Motor neuron (in vitro differentiated cells): ENCODE data around the gene LGALS9C. TPM values are rescaled to one million over a fixed set of nuclear protein-coding genes. Genes with fewer than 3 reads are reported as not detected.
"Not testable (repeated sequence)": the region's sequence is repeated elsewhere in the genome, so short reads cannot be mapped to it uniquely, and the experiment has no call there.

Experiments
- ATAC-seq, 8 experiments: fragments of 200-7000 bp; cut with Tn5 transposase; replicated peaks in 6 of 8; 2 replicates each; pipeline ENCODE4 v1.8.0; 2021; ENCODE audit warnings: mild to moderate bottlenecking in 8 of 8, moderate library complexity in 8 of 8
- H3K27ac ChIP-seq, 2 donors: fragments of 250-450 bp; sonication (Bioruptor Pico); 2 replicates each; pipeline ENCODE4 v1.9.0; 2021; ENCODE audit warnings: antibody characterized with exemption in 2 of 2, mild to moderate bottlenecking in 2 of 2, moderate library complexity in 1 of 2
- H3K4me1 ChIP-seq, 2 donors: fragments of 250-450 bp; sonication (Bioruptor Pico); replicated peaks in 1 of 2; 2 replicates each; pipeline ENCODE4 v1.6.1; 2021; ENCODE audit warnings: antibody characterized with exemption in 2 of 2, mild to moderate bottlenecking in 2 of 2, moderate library complexity in 1 of 2
- H3K4me3 ChIP-seq, 5 donors: fragments of 250-450 bp; sonication (Bioruptor Pico); 2 replicates each; pipeline ENCODE4 v1.9.0; 2021; ENCODE audit warnings: antibody characterized with exemption in 5 of 5, mild to moderate bottlenecking in 5 of 5, moderate library complexity in 4 of 5
- WGBS, 10 experiments: fragments of 450-650 bp; shearing (Covaris generic); methylation state at CpG; one replicate each; pipeline ENCODE4 v1.0.0; 2022; 5-methylcytosine and 5-hydroxymethylcytosine counted together
- in situ Hi-C, 9 experiments: fragments of 400-800 bp; cut with MboI; loops; one replicate each; pipeline ENCODE4 v1.15.0; 2021; ENCODE audit warnings: low sequenced_read_pairs in 9 of 9, low pct_unique_long_range_greater_than_20kb in 2 of 9; ENCODE audit not compliant: unreplicated experiment in 9 of 9
- total RNA-seq, 8 experiments: library from RNA; unstranded; fragments of 300-600 nt; gene quantifications; 2 replicates each; pipeline versions ENCODE4 v1.2.3 to v1.2.4, GENCODE V29; 2022

LGALS9C gene
- under 1 TPM in 6 of 8 experiments, not detected in 2; 0.14 to 0.92 (median 0.47) TPM for total RNA-seq

DNA sequence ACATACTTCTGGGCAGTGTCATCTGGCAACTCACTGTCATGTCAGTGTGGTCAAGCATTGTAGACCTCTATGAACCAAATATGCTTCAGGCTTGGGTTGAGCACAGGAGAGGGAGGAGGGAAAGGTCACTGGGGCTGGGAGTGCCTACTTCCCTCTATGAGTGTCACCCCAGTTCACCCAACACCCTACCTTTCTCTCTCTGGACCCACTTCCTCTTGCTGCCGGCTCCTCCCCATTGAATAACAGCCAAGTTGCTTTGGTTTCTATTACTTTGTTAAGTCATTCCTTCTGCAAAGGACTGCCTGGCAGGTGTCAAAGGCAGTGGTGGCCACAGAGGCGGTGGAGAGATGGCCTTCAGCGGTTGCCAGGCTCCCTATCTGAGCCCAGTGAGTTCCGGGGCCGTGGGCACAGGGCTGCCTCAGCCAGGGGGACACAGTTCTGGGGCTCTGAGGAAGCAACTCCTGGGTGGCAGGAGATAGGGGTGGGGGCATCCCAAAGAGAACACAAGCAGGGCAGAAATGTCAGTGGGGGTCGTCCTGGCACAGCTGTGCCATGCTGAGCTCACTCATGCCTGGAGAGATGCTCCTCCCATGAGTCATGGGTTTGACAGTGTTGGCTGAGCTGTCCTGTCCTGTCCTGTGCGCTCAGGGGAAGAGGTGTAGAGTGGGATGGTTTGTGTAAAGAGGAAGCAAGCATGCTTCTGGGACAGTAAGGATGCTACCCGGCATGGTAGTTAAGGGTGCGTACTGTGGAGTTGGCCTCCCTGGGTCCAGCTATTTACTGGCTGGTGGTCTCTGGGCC, at the start of gene LGALS9C:
Gene LGALS9C, plus strand, starts transcription at position 282 of the 801 bp plus-strand sequence. Its CDS starts 66 bp downstream, at position 348.
- H3K4me3 ChIP-seq, H3K27ac ChIP-seq, in situ Hi-C loops, H3K4me1 ChIP-seq: not testable (repeated sequence)
- ATAC-seq: peak in 3 of 8 experiments; percentile 24 to 69 (median 36)
- WGBS, 10 experiments: no CpG with 5 or more reads among the region's 9 CpGs

DNA sequence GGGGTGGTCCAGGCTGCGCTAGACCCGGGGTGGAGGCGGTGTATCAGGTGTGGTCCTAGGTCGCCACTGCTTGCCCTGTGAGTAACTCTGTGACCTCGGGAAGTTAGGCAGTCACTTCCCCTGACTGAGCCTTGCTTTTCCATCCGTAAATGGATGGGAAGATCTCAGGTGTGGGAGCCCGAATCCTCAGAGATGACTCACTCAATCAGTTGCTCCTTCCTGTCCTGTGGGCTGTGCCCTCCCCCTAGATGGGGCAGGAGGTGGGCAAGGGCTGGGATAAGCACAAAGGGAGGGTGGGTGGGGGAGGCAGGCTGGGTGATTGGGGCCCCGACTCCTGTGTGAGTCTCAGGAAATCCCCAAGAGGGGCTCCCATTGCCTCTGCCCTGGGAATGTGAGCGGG, 44.4 kb upstream of the LGALS9C start:
- WGBS, 10 experiments: no CpG with 5 or more reads among the region's 9 CpGs
- H3K4me1 ChIP-seq, H3K4me3 ChIP-seq, ATAC-seq, in situ Hi-C loops, H3K27ac ChIP-seq: not testable (repeated sequence)

DNA sequence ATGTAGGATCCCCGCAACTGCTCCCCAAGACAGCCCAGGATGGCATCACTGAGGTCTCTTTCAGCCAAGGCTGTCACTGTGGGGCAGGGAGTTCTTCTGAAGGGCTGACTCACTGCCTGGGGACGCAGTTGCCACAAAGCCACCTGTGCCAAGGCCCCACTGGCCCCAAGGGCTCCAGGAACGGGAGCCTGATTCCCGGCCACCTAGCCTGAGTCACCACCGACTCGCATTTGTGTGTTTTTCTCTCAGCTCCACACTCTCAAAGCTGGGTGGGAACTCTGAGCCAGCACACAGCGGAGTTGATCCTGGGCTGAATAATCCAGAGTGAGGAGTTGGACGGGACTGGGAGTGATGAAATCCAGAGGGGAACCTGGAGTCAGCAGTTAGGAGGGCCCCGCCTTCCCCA, 37.1 kb upstream of the LGALS9C start:
- H3K27ac ChIP-seq, H3K4me3 ChIP-seq, H3K4me1 ChIP-seq, in situ Hi-C loops: not testable (repeated sequence)
- WGBS, 10 experiments: no CpG with 5 or more reads among the region's 9 CpGs
- ATAC-seq: peak in 4 of 8 experiments; percentile 12 to 53 (median 32)

DNA sequence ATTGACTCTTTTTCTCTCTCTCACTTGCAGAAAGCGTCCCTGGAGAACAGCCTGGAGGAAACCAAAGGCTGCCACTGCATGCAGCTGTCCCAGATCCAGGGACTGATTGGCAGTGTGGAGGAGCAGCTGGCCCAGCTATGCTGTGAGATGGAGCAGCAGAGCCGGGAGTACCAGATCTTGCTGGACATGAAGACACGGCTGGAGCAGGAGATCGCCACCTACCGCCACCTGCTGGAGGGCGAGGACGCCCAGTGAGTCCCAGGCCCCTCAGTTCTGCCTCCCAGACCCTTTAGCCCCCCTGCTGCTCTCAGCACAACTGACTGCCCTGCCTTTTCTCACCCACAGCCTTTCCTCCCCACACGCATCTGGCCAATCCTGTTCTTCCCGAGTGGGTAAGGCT, 34.5 kb upstream of the LGALS9C start:
- ATAC-seq: peak in 7 of 8 experiments; percentile 58 to 97 (median 80)
- no CpG with 5 or more reads among the region's 9 CpGs for WGBS, 10 experiments
- H3K27ac ChIP-seq, H3K4me3 ChIP-seq, in situ Hi-C loops, H3K4me1 ChIP-seq: not testable (repeated sequence)

DNA sequence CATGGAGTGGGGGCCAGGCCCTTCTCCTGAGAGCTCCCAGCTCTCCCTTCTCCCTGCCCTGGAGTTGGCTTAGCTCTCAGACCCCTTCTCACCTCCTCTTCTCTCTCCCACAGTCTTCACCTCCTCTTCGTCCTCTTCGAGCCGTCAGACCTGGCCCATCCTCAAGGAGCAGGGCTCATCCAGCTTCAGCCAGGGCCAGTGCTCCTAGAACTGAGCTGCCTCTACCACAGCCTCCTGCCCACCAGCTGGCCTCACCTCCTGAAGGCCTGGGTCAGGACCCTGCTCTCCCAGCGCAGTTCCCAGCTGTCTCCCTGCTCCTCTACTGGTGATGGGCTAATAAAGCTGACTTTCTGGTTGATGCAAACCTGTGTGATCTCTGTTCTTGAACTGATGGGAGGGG, 34.1 kb upstream of the LGALS9C start:
- H3K4me1 ChIP-seq, H3K27ac ChIP-seq, H3K4me3 ChIP-seq, in situ Hi-C loops: not testable (repeated sequence)
- peak in 4 of 8 experiments; percentile 10 to 30 (median 20) for ATAC-seq
- no CpG with 5 or more reads among the region's 4 CpGs for WGBS, 10 experiments

DNA sequence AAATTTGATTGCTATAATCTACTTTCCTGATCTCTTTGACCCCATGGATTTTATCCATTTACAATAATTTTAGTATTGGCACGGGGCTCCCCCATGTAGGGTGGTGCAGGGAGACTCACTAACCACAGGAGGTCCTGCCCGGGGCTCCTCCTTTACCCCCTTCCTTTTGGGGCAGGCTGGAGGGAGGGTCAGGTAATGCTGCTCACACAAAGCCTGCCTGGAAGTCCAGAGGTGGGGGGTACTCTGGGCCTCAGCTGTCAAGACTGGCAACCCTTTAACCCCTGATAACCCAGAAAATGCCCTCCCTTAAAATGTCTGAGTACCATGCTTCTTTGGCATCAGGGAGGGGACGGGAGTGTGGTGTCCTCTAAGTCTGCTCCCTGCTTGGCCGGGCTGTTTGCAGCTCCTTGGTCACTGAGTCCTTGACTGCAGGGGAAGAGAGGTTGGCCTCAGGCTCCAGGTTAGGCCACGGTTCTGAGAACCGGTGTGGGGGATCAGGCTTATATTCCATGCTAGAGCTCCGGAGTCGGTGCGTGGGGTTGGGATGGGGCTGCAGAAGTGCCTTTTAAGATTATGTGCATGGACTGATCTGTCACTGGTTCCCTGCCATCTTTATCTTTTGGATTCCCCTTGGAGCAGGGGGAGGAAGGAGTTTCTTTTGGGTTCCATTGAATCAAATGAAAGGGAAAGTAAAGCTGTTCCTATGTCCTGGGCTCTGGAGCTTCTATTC, 28.9 kb upstream of the LGALS9C start:
- H3K4me1 ChIP-seq, H3K4me3 ChIP-seq, in situ Hi-C loops, ATAC-seq, H3K27ac ChIP-seq: not testable (repeated sequence)
- no CpG with 5 or more reads among the region's 9 CpGs for WGBS, 10 experiments

DNA sequence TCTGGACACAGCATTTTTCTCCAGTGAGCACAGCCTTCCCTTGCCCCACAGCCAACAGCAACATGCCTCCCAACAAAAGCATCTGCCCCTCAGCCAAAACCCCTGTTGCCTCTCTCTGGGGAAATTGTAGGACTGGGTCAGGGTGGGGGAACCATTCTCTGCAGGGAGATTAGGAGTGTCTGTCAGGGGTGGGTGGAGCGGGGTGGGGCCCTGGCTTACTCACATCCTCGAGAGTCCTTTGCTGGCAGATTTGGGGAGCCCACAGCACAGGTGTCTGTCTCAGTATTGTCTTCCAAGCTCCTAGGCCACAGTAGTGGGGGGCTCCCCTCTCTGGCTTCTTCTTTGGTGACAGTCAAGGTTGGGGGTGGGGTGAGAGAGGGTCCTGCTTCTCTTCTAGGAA, 28.3 kb upstream of the LGALS9C start:
- peak in 1 of 8 experiments; percentile 34 for ATAC-seq
- H3K4me1 ChIP-seq, H3K4me3 ChIP-seq, in situ Hi-C loops, H3K27ac ChIP-seq: not testable (repeated sequence)
- WGBS, 10 experiments: no CpG with 5 or more reads among the region's 2 CpGs

DNA sequence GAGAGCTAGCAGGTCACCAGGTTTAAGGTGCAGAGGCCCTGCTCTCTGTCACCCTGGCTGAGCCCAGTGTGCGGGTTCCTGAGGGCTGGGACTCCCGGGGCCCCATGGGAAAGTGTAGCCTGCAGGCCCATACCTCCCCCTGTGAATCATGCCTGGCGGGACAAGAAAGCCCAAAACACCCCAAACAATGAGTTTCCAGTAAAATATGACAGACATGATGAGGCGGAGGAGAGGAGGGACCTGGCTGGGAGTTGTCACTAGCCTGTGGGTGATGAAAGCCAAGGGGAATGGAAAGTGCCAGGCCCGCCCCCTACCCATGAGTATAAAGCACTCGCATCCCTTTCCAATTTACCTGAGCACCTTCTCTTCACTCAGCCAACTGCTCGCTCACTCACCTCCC, 26.8 kb upstream of the LGALS9C start:
- H3K27ac ChIP-seq, ATAC-seq, H3K4me1 ChIP-seq, in situ Hi-C loops, H3K4me3 ChIP-seq: not testable (repeated sequence)
- WGBS, 10 experiments: no CpG with 5 or more reads among the region's 7 CpGs

DNA sequence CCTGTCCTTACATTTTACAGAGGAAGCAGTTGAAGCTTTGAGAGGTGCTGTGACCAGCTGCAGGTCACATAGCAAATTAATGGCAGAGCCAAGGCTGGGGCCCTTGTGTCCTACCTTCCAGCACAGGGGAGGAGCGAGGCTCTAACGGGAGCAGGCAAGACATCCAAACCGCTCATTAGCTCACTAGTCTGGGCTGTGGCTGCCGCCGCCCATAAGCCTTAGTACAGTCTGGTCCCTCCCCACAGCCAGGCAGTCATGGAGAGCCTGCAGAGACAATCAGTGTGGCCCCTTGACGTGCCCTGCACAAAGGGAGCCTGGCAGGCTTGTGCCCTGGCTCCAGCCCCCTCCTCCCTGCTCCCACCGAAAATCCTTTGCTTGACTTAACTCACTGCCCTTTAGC, 25.6 kb upstream of the LGALS9C start:
- ATAC-seq: peak in 2 of 8 experiments; percentile 72 to 90
- 0% methylated on average over 1 of the region's 7 CpGs; no CpG with 5 or more reads in 9 of the 10 experiments for WGBS, 10 experiments
- H3K27ac ChIP-seq, H3K4me3 ChIP-seq, in situ Hi-C loops, H3K4me1 ChIP-seq: not testable (repeated sequence)

DNA sequence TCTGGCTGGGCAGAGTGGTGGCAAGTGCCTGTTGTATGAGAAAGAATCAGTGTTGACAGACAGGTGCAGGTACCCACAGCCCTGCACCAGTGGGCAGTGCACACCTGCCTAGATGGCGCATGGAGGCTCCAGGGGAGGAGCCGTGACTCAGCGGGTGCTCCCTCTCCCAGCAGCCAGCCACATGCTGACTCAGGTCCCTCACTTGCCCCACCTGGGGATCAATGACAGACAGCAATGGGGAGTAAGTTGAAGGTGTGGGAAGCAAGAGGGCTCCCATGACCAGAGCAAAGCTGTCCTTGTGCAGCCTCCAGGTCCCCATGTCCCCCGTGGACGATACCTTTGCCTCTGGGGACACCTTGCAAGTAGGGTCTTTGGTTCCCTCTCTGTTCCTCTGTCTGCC, 24.6 kb upstream of the LGALS9C start:
- in situ Hi-C loops, H3K4me3 ChIP-seq, H3K27ac ChIP-seq, H3K4me1 ChIP-seq: not testable (repeated sequence)
- ATAC-seq: peak in 1 of 8 experiments; percentile 34
- WGBS, 10 experiments: 83% methylated on average over 2 of the region's 5 CpGs; no CpG with 5 or more reads in 9 of the 10 experiments

DNA sequence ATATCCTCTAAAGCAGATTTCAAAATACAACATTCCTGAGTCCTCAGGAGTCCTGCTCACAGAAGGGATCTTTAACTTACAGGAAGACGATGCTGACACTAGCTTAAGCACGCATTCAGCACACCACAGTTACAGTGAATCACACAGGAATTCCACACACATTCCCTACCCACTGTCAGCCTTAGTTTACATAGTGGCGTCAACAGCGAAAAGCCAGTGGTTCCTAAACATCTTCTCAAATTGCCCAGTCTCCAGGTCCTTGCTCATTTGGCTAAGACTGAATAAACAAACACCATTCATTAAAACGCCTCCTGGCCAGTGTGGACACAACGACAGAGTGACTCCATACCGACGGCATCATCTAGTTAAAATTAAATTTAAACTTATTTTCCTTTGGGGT, 17.6 kb upstream of the LGALS9C start:
- H3K27ac ChIP-seq, in situ Hi-C loops, H3K4me3 ChIP-seq, H3K4me1 ChIP-seq: not testable (repeated sequence)
- 20 to 67% methylated on average over 1 of the region's 8 CpGs; no CpG with 5 or more reads in 8 of the 10 experiments for WGBS, 10 experiments
- peak in 6 of 8 experiments; percentile 35 to 99 (median 86) for ATAC-seq

DNA sequence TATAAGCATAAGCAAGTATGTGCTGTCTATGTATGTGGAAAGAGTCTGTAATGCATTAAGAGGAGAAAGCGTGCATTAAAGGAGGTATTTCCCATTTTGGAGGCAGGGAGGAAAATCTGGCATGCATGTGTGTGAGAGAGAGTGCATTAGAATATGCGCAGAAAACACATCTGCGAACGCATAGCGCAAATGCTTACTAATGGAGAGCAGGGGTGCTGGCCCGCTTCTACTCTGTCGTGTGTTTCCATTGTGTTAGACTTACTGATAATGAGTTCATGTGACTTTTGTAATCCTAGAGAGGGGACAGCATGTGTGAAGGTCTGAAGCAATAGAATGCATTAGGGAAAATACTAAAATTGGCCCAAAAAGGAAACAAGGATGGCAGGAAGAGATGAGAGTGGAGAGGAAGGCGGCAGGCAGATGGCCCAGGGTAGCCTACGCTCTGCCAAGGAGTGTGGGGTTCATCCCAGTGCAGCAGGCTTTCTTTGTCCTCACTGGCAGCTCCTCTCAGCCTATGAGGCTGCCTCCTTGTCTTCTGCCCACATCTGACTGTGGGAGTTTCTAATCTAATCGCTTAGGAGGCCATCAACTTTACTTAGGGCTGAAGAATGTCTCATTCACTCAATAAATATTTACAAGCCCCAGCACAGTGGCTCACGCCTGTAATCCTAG, 12.6 kb upstream of the LGALS9C start:
- H3K27ac ChIP-seq, H3K4me1 ChIP-seq, in situ Hi-C loops, H3K4me3 ChIP-seq: not testable (repeated sequence)
- WGBS, 10 experiments: 0 to 87% (median 42%) methylated on average over 1 to 7 of the region's 11 CpGs; no CpG with 5 or more reads in 6 of the 10 experiments
- peak in 6 of 8 experiments; percentile 40 to 87 (median 66) for ATAC-seq
